ENCODE measurements around the gene WDFY4. TPM values are rescaled to one million over a fixed set of nuclear protein-coding genes. Genes with fewer than 3 reads are reported as not detected.

The WDFY4 gene
- total RNA-seq, 6 donors from 2014 or later: 10.1 to 48.9 (median 32.1) TPM

DNA sequence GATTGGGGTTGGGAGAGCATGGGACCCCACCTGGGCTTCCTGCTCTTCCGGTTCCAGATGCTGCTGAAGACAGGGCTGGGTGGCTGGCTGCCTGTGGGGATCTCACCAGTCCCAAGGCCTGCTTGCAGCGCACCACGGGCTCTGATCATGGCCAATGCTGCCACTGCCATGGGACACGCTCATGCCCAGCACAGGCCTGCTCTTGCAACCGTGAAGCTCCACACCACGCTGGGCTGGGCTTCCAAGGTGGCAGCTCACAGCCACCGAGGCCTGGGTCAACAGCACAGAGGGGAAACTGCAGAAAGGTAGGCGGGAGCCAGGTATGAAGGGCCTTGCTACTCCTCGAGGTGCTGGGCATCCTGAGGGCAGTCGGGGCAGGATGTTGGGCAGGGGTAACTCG, 327.1 kb downstream of the WDFY4 start:
- Histone ChIP-seq H3K4me3 (no peak overlapping the region), H3K27ac (no peak overlapping the region), H3K4me1 (peaks cover 0 to 10% (median 6%) of the 10 kb centered on the region in 4 donors), H3K9me3 (no peaks in the 10 kb centered on the region), H3K27me3 (no peaks in the 10 kb centered on the region), H3K36me3 (no peaks in the 10 kb centered on the region)
- 94 to 98% methylated on average over 3 to 11 of the region's 11 CpGs for WGBS, 2 donors
- no peak for TF ChIP-seq POLR2A (IDR thresholded peaks at IDR 0.05)
- TF ChIP-seq CTCF (IDR thresholded peaks at IDR 0.05): no peak
- TF ChIP-seq POLR2AphosphoS5 (IDR thresholded peaks at IDR 0.05): no peak
- TF ChIP-seq EP300 (IDR thresholded peaks at IDR 0.05): no peak
- DNase-seq: peak in 1 of 2 donors; percentile 64
- ATAC-seq (ENCODE audit: low FRiP score in 2 of 2): no peak

DNA sequence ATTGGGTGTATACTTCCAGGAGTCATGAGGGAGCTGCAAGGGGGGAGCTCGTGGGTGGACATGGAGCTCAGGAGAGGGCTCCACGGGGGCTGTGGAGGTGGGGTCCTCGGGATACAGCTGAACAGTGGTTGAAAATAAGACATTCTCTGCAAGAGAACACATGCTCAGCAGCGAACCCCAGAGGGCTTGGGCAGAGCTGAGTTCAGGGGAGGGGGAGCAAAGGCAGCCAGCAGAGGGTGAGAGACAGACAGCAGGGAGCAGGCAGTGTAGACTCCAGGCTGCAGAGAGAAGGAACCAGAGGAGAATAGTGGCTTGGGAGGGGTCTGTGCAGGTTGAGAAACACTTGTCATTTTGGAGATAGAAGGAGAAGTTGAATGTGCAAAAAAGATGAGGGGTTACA, 327.9 kb downstream of the WDFY4 start:
- TF ChIP-seq CTCF (IDR thresholded peaks at IDR 0.05) (no peak), POLR2A (IDR thresholded peaks at IDR 0.05) (no peak)
- H3K27ac ChIP-seq: no peak overlapping the region
- no peak overlapping the region for H3K4me3 ChIP-seq
- H3K9me3 ChIP-seq: no peaks in the 10 kb centered on the region
- ATAC-seq (ENCODE audit: low FRiP score in 2 of 2): no peak
- H3K4me1 ChIP-seq: peaks cover 0 to 10% (median 6%) of the 10 kb centered on the region in 4 donors
- WGBS, 2 donors: 70 to 74% methylated on average over 4 of the region's 4 CpGs
- H3K36me3 ChIP-seq: no peaks in the 10 kb centered on the region
- no peaks in the 10 kb centered on the region for H3K27me3 ChIP-seq
- DNase-seq: no peak

DNA sequence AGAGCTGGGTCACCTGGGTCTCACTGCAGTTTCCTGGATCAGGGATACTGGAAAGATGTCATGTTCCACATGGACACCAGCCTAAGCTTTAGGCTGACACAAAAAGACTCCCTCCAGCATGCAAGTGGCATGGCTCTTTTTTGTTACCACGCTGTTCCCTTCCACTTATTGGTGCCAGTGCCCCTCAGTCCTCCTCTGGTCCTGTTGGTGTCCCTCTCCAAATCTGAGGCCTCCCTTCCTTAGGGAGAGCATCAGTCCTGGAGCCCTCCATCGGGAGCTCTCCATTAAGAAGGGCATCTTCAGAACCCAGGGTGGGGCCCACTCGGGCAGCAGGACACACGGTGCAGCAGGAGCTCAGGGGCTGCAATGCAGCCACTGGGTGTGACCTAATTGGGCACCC, 331.0 kb downstream of the WDFY4 start:
- Histone ChIP-seq H3K4me3 (no peak overlapping the region), H3K9me3 (no peaks in the 10 kb centered on the region), H3K36me3 (no peaks in the 10 kb centered on the region), H3K27me3 (no peaks in the 10 kb centered on the region), H3K27ac (no peak overlapping the region), H3K4me1 (peaks cover 0 to 7% (median 5%) of the 10 kb centered on the region in 4 donors)
- TF ChIP-seq CTCF (IDR thresholded peaks at IDR 0.05) (no peak), POLR2AphosphoS5 (IDR thresholded peaks at IDR 0.05) (no peak)
- DNase-seq (peak in 1 of 2 donors; percentile 33), ATAC-seq (ENCODE audit: low FRiP score in 2 of 2) (no peak)
- WGBS, 2 donors: 95 to 100% methylated on average over 4 of the region's 4 CpGs

- peaks cover 0 to 6% (median 0%) of the 10 kb centered on the region in 4 donors for H3K4me1 ChIP-seq
- DNase-seq (no peak), ATAC-seq (ENCODE audit: low FRiP score in 2 of 2) (no peak)
- no peaks in the 10 kb centered on the region for H3K36me3 ChIP-seq
- H3K9me3 ChIP-seq: no peaks in the 10 kb centered on the region
- no peak for TF ChIP-seq CTCF (IDR thresholded peaks at IDR 0.05)
- no peak for TF ChIP-seq POLR2A (IDR thresholded peaks at IDR 0.05)
- TF ChIP-seq EP300 (IDR thresholded peaks at IDR 0.05): no peak
- no peak for TF ChIP-seq POLR2AphosphoS5 (IDR thresholded peaks at IDR 0.05)
- peak overlapping the region in 1 of 4 donors; percentile 10 for H3K27ac ChIP-seq
- 83 to 90% methylated on average over 6 of the region's 6 CpGs for WGBS, 2 donors
- no peak overlapping the region for H3K4me3 ChIP-seq
- no peaks in the 10 kb centered on the region for H3K27me3 ChIP-seq
Measured at GRCh38 chr10:49021685-49022084, 337.0 kb downstream of the WDFY4 start.

- no peaks in the 10 kb centered on the region for H3K36me3 ChIP-seq
- no peak for ATAC-seq (ENCODE audit: low FRiP score in 2 of 2)
- WGBS, 2 donors: 52 to 67% methylated on average over 2 of the region's 2 CpGs
Measured at GRCh38 chr10:49023071-49023470, 338.4 kb downstream of the WDFY4 start.

More at GRCh38 chr10:49023071-49023470, 338.4 kb downstream of the WDFY4 start:
- no peak overlapping the region for H3K4me3 ChIP-seq
- TF ChIP-seq POLR2AphosphoS5 (IDR thresholded peaks at IDR 0.05) (no peak), EP300 (IDR thresholded peaks at IDR 0.05) (no peak), POLR2A (IDR thresholded peaks at IDR 0.05) (no peak), CTCF (IDR thresholded peaks at IDR 0.05) (no peak)
- H3K9me3 ChIP-seq: no peaks in the 10 kb centered on the region
- H3K4me1 ChIP-seq: peaks cover 0 to 6% (median 0%) of the 10 kb centered on the region in 4 donors
- H3K27ac ChIP-seq: no peak overlapping the region
- no peaks in the 10 kb centered on the region for H3K27me3 ChIP-seq
- no peak for DNase-seq
